ENCODE results near the gene AGPS. TPM values are rescaled to one million over a fixed set of nuclear protein-coding genes. Genes with fewer than 3 reads are reported as not detected.

Gene AGPS
- total RNA-seq, 1 experiment from 2014 or later = 60.9 TPM

GRCh38 chr2:177399376-177399775, 6.8 kb downstream of the AGPS start:
- H3K27ac ChIP-seq (ENCODE audit: insufficient read length, low read depth, low read length) = no peak overlapping the region
- Mint-ChIP-seq H3K4me3 (no peak overlapping the region), H3K9me3 (no peaks in the 10 kb centered on the region), H3K4me1 (peaks cover 17 to 28% of the 10 kb centered on the region in 2 experiments), H3K27ac (no peak overlapping the region), H3K36me3 (ENCODE audit: insufficient read depth in 1 of 3, low read depth in 3 of 3) (peaks cover 0 to 4% (median 0%) of the 10 kb centered on the region in 3 experiments; a peak in 3 of 7 replicates), H3K27me3 (ENCODE audit: low read depth) (no peaks in the 10 kb centered on the region)
- no peak overlapping the region for H3K14ac ChIP-seq (ENCODE audit: insufficient read depth, low read length)
- no peak overlapping the region for H3T11ph ChIP-seq (ENCODE audit: low read length)
- no peak overlapping the region for H3K23ac ChIP-seq (ENCODE audit: insufficient read length, low read depth, low read length)
- no peak for DNase-seq
- H3K56ac ChIP-seq (ENCODE audit: insufficient read length, low read depth, low read length) = no peak overlapping the region
- no peak overlapping the region for H2BK20ac ChIP-seq (ENCODE audit: low read depth, low read length, poor library complexity, severe bottlenecking)
- no peak overlapping the region for H2BK15ac ChIP-seq (ENCODE audit: low read depth, low read length)
- H3K18ac ChIP-seq (ENCODE audit: insufficient read length, low read depth, low read length) = no peak overlapping the region
- no peaks in the 10 kb centered on the region for H3K9me3 ChIP-seq (ENCODE audit: control insufficient read depth, low read depth, low read length)
- no peaks in the 10 kb centered on the region; the same call in 1 of the 2 replicates for H3K4me1 ChIP-seq (ENCODE audit: insufficient read depth, low read length)
- no peaks in the 10 kb centered on the region for H3K27me3 ChIP-seq (ENCODE audit: insufficient read depth, low read length)
- H2AK5ac ChIP-seq (ENCODE audit: insufficient read length, low read length) = no peak overlapping the region
- no peak overlapping the region for H2BK120ac ChIP-seq (ENCODE audit: low read depth, low read length, poor library complexity, severe bottlenecking)
- H2BK12ac ChIP-seq (ENCODE audit: insufficient read length, low read depth, low read length) = no peak overlapping the region
- H4K91ac ChIP-seq (ENCODE audit: insufficient read length, low read depth, low read length) = no peak overlapping the region
- H3K4ac ChIP-seq (ENCODE audit: low read depth, low read length) = no peak overlapping the region
- no peak overlapping the region for H2AFZ ChIP-seq (ENCODE audit: low read length)
- peaks cover 17% of the 10 kb centered on the region; the same call in 1 of the 2 replicates for H3K79me2 ChIP-seq (ENCODE audit: insufficient read depth, low read length)
- no peak overlapping the region for H3K9ac ChIP-seq (ENCODE audit: extremely low read depth, insufficient read length, low read length)
- WGBS (ENCODE audit: extremely low coverage, insufficient read length, low lambda C conversion rate) = no CpG with 5 or more reads among the region's 1 CpG
- no peak overlapping the region for H4K5ac ChIP-seq (ENCODE audit: insufficient read length, low read depth, low read length)
- H4K8ac ChIP-seq (replicated peaks; ENCODE audit: insufficient read length, low read depth, low read length) = no peak overlapping the region
- H2BK5ac ChIP-seq (ENCODE audit: insufficient read length, low read length) = no peak overlapping the region
- no peaks in the 10 kb centered on the region for H3K23me2 ChIP-seq (ENCODE audit: insufficient read length, low read depth, low read length, poor library complexity, severe bottlenecking)
- no peak overlapping the region for H3K4me2 ChIP-seq (ENCODE audit: insufficient read depth, insufficient read length, low read length)
- no peaks in the 10 kb centered on the region for H4K20me1 ChIP-seq (ENCODE audit: control insufficient read depth, insufficient read depth, insufficient read length)
- peaks cover 13% of the 10 kb centered on the region for H3K79me1 ChIP-seq (ENCODE audit: insufficient read depth, low read depth, low read length, poor library complexity, severe bottlenecking)
- TF ChIP-seq CTCF (conservative IDR thresholded peaks at IDR 0.05) = no peak
